H1 (cell line): ENCODE data around the gene DHPS. TPM values are rescaled to one million over a fixed set of nuclear protein-coding genes. Genes with fewer than 3 reads are reported as not detected.

Experiments
- ASH2L ChIP-seq: fragments of 200-600, 300-600 bp; sonication (generic); IDR thresholded peaks from one replicate; pipeline ENCODE4 v1.7.1; 2017; ENCODE audit warnings: low read length
- polyA plus RNA-seq, 7 experiments: library from polyadenylated mRNA; depleted of rRNA in 3 of 7; stranded (reverse) in 5 of 7; unstranded in 2 of 7; fragments of >200 nt in 5 of 7; fragments of 200-250 nt in 2 of 7; gene quantifications; 1 replicate in 5 of 7; 2 replicates in 1 of 7; 4 replicates in 1 of 7; pipeline versions ENCODE4 v1.2.1 to v1.2.3, GENCODE V29; 2011 to 2013; ENCODE audit warnings: missing spikeins in 2 of 7, mixed read lengths in 2 of 7
- total RNA-seq: library from RNA; stranded (reverse); fragmentation: NEBNext Ultra II Directional; extraction: Animal tissue kit (Norgen Biotek cat#: 25700); gene quantifications from 2 replicates; pipeline ENCODE4 v1.2.1, GENCODE V29; 2021

The DHPS gene
- total and polyA plus RNA-seq, 2 of the 8 experiments (the other 6 are each of a cell fraction or from before 2014, with no cell fraction given) = 86.6 to 99.6 TPM

DNA sequence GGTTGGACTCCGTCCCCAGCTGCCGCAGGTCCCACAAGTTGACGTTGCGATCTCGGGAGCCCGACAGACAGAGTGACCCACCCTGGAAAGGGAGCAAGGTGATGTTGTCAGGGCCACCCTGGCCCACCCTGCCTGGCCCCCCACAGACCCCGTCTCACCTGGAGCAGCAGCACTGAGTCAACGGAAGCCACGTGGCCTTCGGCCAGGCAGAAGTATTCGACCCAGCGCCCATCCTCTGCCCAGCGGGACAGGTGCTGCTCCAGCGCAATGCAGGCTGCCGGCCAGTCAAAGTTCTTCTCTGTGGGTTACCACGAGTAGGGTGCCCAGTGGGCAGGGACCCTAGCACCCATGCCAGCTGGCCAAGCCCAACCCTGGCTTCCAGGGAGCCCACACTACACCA is 13.0 kb upstream of the DHPS start (continued):
- TF ChIP-seq ASH2L = no peak
